ENCODE data around the gene MAP2K5.

DNA sequence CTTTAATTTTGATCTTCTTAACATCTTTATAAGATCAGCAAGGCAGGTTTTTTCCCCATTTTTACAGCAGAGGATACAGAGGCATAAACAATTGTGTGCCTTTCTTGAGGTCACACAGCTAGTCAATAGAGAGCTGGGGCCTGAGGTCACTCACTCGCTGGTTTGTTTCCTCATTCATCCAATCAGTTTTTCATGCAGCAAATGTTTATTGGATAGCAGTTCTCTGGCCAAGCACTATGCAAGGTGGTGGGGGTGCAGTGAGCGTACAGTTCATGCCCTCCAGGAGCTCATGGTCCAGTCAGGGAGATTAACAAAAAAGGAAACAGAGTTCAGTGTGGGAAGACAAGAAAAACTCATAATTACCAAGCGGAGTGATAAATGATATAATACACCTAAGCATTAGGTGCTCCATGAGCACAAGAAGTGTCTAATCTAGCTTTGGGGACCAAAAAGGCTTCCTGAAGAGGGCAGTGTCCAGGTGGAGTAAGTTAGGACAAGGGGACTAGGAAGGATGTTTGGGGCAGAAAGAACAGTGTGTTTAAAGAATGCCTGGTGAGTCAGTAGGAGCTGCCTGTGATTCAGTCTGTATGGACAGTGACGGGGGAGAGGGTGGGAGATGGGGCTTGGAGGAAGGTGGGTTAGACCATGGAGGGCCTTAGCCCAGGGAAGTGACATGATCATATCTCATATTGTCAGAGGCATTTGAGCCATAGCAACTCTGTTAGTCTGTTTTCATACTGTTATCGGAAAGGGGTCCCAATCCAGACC is 29.3 kb downstream of the MAP2K5 start:
- TF ChIP-seq ARNTL (CRISPR knock-in tag; IDR thresholded peaks at IDR 0.05; ENCODE audit: borderline replicate concordance, low read depth) (no peak), TCF4 (CRISPR knock-in tag; IDR thresholded peaks at IDR 0.05; ENCODE audit: borderline replicate concordance) (no peak), GLIS3 (CRISPR knock-in tag; IDR thresholded peaks at IDR 0.05) (no peak), OSR1 (CRISPR knock-in tag; IDR thresholded peaks at IDR 0.05) (no peak), TOX (CRISPR knock-in tag; IDR thresholded peaks at IDR 0.05; ENCODE audit: borderline replicate concordance) (no peak), ZFP30 (CRISPR knock-in tag; IDR thresholded peaks at IDR 0.05) (no peak)
